GM15510 (cell line): ENCODE data around the gene CLDN1.

Experiments
- POLR2A ChIP-seq: IDR thresholded peaks from 3 replicates; pipeline ENCODE4 v1.6.1; 2011; ENCODE audit warnings: borderline replicate concordance; ENCODE audit not compliant: insufficient read length; ENCODE audit errors: extremely low read depth

The CLDN1 gene

DNA sequence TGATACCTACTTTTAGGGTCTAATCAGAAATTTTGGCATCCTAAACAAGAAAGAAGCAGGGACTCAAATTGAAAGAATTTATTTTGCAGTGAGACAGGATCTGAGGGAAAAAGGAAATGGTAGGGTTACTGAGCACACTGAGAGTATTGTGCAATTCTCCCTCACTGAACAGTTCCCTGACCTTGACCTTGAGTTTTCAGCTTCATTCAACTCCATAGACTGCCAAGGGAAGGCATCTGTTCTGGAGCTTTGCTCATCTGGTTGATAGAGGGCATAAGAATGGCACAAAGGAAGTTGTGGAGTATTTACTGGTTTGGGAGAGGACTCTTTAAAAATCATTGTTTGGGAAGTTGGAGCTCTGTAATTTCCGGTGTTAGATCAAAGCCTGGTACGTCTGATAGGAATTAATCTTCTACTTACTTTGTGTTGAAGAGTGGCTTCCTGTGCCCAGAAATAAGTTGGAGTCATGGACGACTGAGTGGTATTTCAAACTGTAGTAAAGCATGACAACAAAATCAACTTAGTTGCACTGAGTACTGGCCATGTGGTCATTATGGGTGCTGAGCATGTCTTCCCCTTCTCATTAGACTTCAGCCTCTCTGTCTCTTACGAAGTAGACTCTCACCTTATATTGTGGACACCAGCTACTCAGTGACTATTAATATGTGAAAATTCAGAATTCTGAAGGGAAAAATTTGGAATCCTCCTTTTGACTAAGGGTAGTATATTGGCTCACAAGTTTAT lies 40.8 kb downstream of the CLDN1 start:
- TF ChIP-seq POLR2A = no peak

DNA sequence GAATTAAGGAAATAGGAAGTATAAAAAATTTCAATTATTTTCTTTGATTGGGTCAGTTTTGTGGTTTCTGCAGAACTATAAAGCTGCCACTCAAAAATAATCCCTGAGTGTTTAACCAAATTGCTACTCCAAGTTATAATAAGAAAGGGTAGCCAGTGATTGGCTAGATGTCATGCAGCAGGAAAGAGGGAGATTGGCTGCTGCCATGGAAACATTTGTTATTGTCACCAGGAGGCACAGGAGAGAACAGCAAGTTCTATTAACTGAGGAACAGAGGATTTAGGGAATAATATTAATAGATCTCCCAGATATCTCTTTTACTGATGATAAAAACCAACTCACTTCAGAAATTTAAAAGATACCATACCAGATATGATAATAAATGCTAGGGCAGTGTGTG lies 42.6 kb downstream of the CLDN1 start:
- TF ChIP-seq POLR2A = no peak

DNA sequence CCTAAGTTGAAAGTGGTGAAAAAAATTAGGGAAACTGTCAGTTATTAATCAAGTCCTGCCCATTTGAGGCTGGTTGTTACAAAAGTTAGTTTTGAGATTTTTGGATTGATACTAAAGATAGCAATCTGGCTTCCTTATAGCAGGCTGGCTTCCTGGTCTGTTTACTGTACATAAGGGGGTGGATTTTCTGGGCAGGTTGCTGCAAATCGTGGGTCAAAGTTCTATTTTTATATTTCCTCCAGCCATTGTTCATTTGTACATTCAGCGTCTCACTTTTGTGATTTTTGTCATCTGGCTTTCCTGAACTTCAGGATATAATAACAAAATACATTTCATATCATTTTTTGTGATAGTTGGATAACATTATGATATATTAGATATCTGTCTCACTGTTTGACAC lies 49.5 kb downstream of the CLDN1 start:
- no peak for TF ChIP-seq POLR2A

DNA sequence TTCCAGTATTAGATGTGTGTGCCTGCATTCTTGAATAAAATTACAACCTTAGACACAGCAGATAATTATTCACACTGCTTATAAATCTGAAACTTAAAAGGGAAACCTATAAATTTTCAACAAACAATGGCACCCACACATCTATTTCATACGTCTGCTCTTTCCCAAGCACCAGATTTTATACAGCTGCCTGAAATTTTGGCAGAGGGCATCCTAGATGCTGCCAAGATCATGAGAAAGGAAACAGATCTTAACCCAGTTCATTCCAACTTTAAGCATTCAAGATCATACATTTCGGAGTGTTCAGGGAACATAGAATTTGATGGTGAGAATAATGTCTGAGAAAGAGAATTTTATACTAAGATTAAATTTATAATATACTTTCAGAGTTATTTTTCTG lies 53.1 kb downstream of the CLDN1 start:
- no peak for TF ChIP-seq POLR2A

DNA sequence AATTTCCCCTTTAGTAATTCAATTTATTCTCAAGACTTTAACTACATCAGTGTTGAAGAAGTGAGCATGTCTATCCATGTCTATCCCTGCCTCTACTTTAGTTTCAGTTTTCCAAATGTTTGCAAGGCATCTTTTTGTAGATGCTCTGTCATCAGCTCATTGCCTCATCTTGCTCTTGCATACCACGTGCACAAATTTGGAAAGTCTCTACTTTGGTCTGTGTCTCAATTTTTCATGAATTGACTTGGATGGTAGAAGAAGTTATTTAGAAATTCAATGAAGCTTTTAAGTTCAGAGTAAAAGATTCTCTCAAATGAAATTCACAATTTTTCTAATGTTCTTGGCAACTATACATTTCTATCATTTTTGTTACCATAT lies 55.3 kb downstream of the CLDN1 start:
- TF ChIP-seq POLR2A = no peak

DNA sequence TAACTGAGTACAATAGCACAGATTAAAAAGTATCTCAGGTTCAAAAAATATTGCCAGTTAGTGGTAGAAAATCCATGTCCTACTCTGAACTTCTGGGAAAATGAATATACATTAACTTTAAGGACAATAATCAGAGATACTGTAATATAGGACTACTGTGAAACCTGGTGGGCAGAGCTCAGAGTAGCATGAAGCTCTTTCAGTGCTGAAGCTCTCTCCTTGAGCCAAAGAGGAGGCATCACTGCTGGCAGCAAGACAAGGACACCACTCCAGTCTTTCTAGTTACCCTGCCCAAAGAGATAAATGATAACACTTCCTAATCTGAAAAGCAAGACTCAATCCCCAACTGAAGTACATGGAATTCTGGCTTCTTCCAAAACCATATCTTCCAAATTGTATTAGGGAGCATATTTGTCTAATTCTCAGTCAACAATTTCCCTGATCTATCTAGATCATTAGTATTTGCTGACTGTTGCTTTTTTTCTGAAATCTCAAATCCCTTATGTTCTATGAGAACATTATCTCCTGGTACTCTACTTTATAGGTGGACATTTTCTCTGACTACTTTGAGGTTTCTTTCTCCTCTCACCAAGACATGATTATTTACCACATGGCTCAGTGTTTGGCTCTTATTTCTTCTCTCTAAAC lies 55.9 kb downstream of the CLDN1 start:
- no peak for TF ChIP-seq POLR2A

DNA sequence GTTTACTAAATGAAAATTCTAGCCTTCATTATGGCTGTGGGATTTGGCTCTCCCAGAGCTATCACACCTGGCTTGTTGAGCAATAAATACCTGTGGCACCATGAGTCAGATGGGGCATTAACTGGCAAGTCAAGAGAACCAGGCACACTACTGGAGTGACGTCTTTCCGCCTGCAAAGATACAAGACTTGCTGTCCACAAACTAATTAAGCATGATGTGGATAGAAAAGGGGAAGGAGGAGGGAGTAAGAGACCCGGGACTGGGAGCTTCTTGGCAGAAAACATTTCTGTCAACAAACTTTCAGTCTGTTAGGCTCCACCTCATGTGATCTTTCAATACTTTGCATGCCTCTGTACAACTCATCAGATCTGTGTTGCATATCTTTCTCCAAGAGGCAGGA lies 56.5 kb downstream of the CLDN1 start:
- TF ChIP-seq POLR2A = no peak

DNA sequence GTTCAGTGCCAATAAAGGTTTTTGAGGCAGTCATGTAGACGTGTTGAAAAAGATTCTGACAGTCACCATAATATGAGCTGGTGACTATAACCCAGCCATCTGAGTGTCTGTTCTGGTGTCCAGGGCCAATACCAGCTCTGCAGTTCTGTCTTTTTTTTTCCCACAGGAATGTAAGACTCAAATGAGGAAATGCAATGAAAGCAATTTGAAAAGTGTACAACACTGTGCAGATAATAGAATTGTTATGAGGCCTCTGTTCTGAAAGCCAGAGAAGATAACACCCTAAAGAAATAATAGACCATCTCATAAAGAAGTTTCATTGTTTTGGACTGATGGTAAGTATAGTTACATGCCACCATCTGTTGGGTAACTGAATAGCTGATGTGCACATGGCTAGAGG lies 57.1 kb downstream of the CLDN1 start:
- no peak for TF ChIP-seq POLR2A

DNA sequence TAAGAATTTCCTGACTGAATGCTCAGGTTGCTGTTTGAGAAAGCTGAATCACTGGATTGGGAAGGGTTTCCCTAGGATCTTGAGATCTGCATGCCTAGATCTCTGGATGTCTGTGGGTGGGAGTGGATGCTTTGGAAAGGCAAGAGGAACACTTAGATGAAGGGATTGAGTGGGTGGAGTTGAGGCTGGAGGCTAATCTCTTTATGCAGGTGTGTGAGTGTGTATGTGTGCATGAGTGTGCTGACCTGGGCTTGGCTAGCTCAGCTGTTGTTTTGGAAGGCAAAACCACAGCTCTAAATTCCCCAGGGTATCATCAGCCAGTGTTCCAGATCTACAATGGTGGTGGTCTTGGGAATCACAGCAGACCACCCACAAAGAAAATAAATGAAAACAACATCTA lies 60.5 kb downstream of the CLDN1 start:
- no peak for TF ChIP-seq POLR2A

DNA sequence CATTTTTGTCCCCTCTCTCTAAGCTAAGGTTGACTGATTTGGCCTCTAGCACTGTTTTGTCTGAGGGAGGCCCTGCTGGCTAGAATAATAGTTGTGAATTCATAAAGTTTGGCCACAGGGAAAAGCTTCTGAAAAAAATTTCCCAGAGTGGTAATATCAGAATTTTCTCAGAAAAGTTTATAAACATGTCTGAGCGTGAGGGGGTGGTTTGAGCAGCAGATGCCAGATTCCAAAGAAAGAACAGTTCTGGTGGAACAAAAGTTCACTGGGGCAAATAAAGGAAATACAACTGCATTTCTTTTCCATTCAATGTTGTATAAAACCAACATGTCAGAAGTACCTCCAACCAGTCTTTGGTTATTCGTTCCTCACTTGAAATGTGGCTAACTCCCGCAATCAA lies 61.2 kb downstream of the CLDN1 start:
- no peak for TF ChIP-seq POLR2A

DNA sequence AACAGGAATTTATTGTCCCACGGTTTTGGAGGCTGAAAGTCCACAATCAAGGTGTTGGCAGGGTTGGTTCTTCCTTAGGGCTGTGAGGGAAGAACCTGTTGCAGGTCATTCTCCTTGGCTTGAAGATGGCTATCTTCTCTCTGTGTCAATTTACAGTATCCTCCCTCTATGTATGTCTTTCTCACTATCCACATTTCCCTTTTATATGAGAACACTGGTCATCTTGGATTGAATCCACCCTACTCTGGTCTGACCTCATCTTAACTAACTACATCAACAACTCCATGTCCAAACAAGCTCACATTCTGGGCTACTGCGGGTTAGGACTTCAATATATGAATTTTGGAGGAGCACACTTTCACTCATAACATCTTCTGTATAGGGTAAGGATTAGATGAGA lies 61.9 kb downstream of the CLDN1 start:
- no peak for TF ChIP-seq POLR2A

DNA sequence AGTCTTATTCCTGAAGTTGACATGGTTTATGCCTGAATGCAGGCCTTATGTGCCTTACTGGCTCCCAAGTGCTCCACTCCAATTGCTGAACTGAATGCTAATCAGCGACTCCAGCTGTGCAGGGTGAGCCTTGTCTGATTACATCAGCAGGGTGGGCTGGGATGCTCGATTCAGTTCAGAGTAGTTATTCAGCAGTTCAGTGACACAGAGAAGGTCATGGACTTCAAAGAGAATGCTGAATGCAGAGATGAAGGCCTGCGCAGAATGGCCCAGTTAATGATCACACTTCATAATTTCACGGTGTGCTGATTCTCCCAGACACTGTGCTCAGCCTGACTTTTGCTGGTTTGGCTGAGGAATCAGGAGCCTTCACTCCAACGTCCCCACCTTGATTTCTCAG lies 63.6 kb downstream of the CLDN1 start:
- TF ChIP-seq POLR2A = no peak
